Peyer's patch (tissue), 4 donors: Measurements from ENCODE around the gene CELF2.

Experiments
- CTCF ChIP-seq, 6 experiments: fragments of 450-650 bp in 4 of 6; fragments of 200-600 bp in 2 of 6; sonication (generic) in 1 of 6; IDR thresholded peaks; one replicate each; pipeline ENCODE4 v1.5.1; 2017 to 2019; ENCODE audit warnings: antibody characterized with exemption in 6 of 6, mild to moderate bottlenecking in 3 of 6, moderate library complexity in 1 of 6
- POLR2A ChIP-seq, 2 donors: fragments of 450-650 bp; IDR thresholded peaks; one replicate each; pipeline ENCODE4 v1.5.1; 2017; ENCODE audit warnings: antibody characterized with exemption in 2 of 2, mild to moderate bottlenecking in 2 of 2, moderate library complexity in 2 of 2

GRCh38 chr10:11336722-11337162 lies 319.1 kb downstream of the CELF2 start:
- TF ChIP-seq CTCF (IDR thresholded peaks at IDR 0.05) (no peak), POLR2A (IDR thresholded peaks at IDR 0.05) (no peak)
